Nephron (organoid): ENCODE measurements around the gene RAD51C.
"Not testable (repeated sequence)": the region's sequence is repeated elsewhere in the genome, so short reads cannot be mapped to it uniquely, and the experiment has no call there.

ENCODE experiments used
- H3K27ac Mint-ChIP-seq, 3 experiments: 2 replicates each; pipeline ENCODE4 v1.8.0; 2020; ENCODE audit warnings: mixed read lengths in 3 of 3, mild to moderate bottlenecking in 2 of 3, moderate library complexity in 1 of 3
- H3K27me3 Mint-ChIP-seq: 2 replicates; pipeline ENCODE4 v1.8.0; 2021; ENCODE audit warnings: low read depth, mild to moderate bottlenecking, moderate library complexity, mixed read lengths
- H3K36me3 Mint-ChIP-seq: 2 replicates; pipeline ENCODE4 v1.8.0; 2020; ENCODE audit warnings: low read depth, mixed read lengths
- H3K4me1 Mint-ChIP-seq: 2 replicates; pipeline ENCODE4 v1.8.0; 2020; ENCODE audit warnings: mixed read lengths
- H3K4me3 Mint-ChIP-seq, 3 experiments: 2 replicates each; pipeline ENCODE4 v1.8.0; 2020; ENCODE audit warnings: mild to moderate bottlenecking in 3 of 3, mixed read lengths in 3 of 3, moderate library complexity in 2 of 3
- H3K9me3 Mint-ChIP-seq: 2 replicates; pipeline ENCODE4 v1.8.0; 2020; ENCODE audit warnings: mixed read lengths
- TF ChIP-seq, protein P1 (sequence below), 3 experiments: fragments of 200-600 bp; sonication (generic); IDR thresholded peaks; one replicate each; pipeline ENCODE4 v1.5.0; 2021; ENCODE audit warnings: antibody characterized with exemption in 3 of 3; ENCODE audit not compliant: unreplicated experiment in 3 of 3

Gene RAD51C

DNA sequence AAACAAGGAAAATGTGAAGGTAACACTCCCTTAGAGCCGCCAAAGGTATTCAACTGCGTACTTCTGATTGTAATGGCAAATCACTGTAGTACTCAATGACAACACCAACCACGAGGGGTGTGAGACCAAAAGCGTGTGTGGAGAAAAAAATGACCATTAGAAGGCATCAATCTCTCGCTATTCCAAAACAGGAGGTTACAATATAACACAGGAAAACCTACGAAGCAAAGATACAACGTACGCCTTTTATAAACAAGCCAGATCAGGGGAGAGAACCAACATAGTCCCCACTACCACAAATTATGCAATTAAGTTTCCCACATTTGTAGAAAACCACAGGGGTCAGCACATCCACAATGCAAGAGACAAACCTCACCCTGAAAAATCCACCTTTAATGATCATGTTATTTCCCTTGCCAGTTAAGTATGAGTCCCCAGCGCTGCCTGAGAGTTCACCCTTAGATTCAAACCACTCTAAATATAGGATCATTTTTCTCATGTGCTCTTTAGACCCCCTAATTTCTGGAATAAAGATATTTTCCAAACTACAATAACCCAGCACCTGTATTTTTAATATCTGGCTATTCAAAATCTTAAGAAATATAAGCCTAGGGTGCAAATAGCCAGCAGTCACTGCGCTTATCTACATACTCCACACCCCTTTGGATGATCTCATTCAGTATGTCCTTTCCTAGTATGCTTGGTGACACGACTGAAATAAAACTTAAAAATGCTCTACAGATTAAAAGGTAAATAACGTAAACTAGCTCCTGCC lies 13.0 kb upstream of the RAD51C start:
- Mint-ChIP-seq H3K4me3 (no peak overlapping the region), H3K27ac (peak overlapping the region in 1 of 3 experiments; percentile 27), H3K4me1 (no peaks in the 10 kb centered on the region), H3K36me3 (no peaks in the 10 kb centered on the region), H3K9me3 (no peaks in the 10 kb centered on the region), H3K27me3 (no peaks in the 10 kb centered on the region)
- TF ChIP-seq, protein P1, sequence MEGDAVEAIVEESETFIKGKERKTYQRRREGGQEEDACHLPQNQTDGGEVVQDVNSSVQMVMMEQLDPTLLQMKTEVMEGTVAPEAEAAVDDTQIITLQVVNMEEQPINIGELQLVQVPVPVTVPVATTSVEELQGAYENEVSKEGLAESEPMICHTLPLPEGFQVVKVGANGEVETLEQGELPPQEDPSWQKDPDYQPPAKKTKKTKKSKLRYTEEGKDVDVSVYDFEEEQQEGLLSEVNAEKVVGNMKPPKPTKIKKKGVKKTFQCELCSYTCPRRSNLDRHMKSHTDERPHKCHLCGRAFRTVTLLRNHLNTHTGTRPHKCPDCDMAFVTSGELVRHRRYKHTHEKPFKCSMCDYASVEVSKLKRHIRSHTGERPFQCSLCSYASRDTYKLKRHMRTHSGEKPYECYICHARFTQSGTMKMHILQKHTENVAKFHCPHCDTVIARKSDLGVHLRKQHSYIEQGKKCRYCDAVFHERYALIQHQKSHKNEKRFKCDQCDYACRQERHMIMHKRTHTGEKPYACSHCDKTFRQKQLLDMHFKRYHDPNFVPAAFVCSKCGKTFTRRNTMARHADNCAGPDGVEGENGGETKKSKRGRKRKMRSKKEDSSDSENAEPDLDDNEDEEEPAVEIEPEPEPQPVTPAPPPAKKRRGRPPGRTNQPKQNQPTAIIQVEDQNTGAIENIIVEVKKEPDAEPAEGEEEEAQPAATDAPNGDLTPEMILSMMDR (IDR thresholded peaks at IDR 0.05; ENCODE audit: unreplicated experiment in 3 of 3) = no peak

DNA sequence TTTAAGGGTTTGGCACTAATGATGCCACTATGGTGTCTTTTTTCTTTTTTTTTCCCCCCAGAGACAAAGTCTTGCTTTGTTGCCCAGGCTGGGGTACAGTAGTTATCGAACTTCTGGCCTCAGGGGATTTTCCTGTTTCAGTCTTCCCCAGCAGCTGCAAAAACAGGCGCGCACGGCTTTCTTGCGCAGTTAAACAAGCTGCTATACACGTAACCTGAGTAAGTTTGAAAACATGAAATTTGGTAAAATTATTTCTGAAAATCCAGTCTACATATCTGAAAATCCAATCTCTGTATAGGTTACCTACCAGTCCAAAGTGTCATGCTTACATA lies 12.4 kb upstream of the RAD51C start:
- no peaks in the 10 kb centered on the region for H3K4me1 Mint-ChIP-seq
- TF ChIP-seq, protein P1 (IDR thresholded peaks at IDR 0.05; ENCODE audit: unreplicated experiment in 3 of 3) = no peak
- H3K27ac Mint-ChIP-seq = no peak overlapping the region
- no peaks in the 10 kb centered on the region for H3K36me3 Mint-ChIP-seq
- no peak overlapping the region for H3K4me3 Mint-ChIP-seq
- no peaks in the 10 kb centered on the region for H3K27me3 Mint-ChIP-seq
- no peaks in the 10 kb centered on the region for H3K9me3 Mint-ChIP-seq

DNA sequence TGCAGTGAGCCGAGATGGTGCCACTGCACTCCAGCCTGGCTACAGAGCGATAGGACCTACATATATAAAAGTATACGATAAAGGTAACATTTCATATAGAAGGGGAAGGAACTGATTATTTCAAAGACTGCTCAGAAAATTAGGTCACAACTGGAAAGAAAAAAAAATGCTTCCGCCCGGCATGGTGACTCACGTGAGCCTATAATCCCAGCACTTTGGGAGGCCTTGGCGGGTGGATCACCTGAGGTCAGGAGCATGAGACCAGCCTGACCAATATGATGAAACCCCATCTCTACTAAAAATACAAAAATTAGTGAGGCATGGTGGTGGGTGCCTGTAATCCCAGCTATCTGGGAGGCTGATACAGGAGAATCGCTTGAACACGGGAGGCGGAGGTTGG lies 8.4 kb upstream of the RAD51C start:
- TF ChIP-seq, protein P1 (IDR thresholded peaks at IDR 0.05; ENCODE audit: unreplicated experiment in 3 of 3) = no peak
- Mint-ChIP-seq H3K27ac (no peak overlapping the region), H3K27me3 (no peaks in the 10 kb centered on the region), H3K4me3 (no peak overlapping the region), H3K4me1 (no peaks in the 10 kb centered on the region), H3K9me3 (no peaks in the 10 kb centered on the region), H3K36me3 (no peaks in the 10 kb centered on the region)

DNA sequence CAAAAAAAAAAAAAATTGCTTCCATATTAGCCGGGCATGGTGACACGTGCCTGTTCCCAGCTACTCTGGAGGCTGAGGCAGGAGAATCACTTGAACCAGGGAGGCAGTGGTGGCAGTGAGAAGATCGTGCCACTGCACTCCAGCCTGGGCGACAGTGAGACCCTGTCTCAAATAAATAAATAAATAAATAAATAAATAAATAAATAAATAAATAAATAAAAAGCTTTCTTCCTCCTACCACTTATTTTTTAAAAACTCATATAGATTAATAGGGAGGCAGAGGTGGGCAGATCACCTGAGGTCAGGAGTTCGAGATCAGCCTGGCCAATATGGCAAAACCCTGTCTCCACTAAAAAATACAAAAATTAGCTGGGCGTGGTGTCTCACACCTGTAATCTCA lies 7.9 kb upstream of the RAD51C start:
- H3K4me3 Mint-ChIP-seq, H3K27ac Mint-ChIP-seq, H3K27me3 Mint-ChIP-seq, H3K4me1 Mint-ChIP-seq, H3K36me3 Mint-ChIP-seq, H3K9me3 Mint-ChIP-seq: not testable (repeated sequence)

DNA sequence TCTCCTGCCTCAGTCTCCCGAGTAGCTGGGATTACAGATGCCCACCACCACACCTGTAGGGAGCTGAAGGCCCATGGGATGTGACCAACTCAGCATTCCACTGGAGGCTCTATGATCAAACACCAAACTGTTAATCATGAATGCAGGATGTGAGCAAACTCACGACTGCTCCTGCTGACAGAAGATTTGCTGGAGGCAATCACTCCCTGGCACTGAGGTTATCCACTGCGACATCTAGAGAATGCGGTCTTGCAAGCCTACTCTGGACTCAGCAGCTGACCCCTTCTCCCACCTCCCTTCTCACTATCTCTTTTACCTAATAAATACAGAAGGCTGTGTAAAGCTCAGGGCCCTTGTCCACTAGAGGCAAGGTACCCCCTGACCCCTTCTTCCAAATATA lies 5.4 kb upstream of the RAD51C start:
- Mint-ChIP-seq H3K4me3 (no peak overlapping the region), H3K4me1 (no peaks in the 10 kb centered on the region), H3K27me3 (no peaks in the 10 kb centered on the region), H3K36me3 (no peaks in the 10 kb centered on the region), H3K9me3 (no peaks in the 10 kb centered on the region), H3K27ac (no peak overlapping the region)
- TF ChIP-seq, protein P1 (IDR thresholded peaks at IDR 0.05; ENCODE audit: unreplicated experiment in 3 of 3) = no peak

DNA sequence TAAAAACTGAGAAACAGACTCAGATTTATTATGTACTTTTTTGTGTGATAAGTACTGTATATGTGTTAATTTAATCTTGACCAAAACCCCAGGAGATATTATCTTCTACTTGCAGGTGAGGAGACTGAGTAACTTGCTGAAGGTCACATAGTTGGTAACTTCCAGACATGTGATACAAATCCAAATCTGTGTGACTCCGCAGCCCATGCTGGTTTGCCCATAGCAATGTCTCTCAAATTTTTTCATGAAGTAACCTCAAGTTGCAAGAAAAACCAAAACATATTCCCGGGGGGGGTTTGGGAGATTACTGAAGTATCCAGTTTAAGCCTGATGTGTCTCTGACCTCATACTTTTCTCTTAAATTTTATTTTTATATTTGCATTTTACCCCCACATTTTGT lies 3.9 kb upstream of the RAD51C start:
- Mint-ChIP-seq H3K4me1 (peaks cover 15% of the 10 kb centered on the region), H3K9me3 (no peaks in the 10 kb centered on the region), H3K36me3 (no peaks in the 10 kb centered on the region), H3K27ac (no peak overlapping the region), H3K4me3 (no peak overlapping the region), H3K27me3 (no peaks in the 10 kb centered on the region)
- TF ChIP-seq, protein P1 (IDR thresholded peaks at IDR 0.05; ENCODE audit: unreplicated experiment in 3 of 3) = no peak

DNA sequence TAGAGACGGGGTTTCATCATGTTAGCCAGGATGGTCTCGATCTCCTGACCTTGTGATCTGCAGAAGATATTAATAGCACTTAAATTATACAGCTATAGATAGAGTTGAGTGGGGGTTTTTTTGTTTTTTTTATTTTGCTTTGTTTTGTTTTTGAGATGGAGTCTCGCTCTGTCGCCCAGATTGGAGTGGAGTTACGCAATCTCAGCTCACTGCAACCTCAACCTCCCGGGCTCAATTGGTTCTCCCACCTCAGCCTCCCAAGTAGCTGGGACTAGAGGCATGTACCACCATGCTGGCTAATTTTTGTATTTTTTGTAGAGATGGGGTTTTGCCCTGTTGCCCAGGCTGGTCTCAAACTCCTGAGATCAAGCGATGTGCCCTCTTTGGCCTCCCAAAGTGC lies 2.4 kb upstream of the RAD51C start:
- H3K27me3 Mint-ChIP-seq, H3K9me3 Mint-ChIP-seq, H3K27ac Mint-ChIP-seq, H3K36me3 Mint-ChIP-seq, H3K4me3 Mint-ChIP-seq: not testable (repeated sequence)
- peaks cover 19% of the 10 kb centered on the region for H3K4me1 Mint-ChIP-seq
